ENCODE results near the gene ZNF611.
"Not testable (repeated sequence)": the region's sequence is repeated elsewhere in the genome, so short reads cannot be mapped to it uniquely, and the experiment has no call there.

The ZNF611 gene

DNA sequence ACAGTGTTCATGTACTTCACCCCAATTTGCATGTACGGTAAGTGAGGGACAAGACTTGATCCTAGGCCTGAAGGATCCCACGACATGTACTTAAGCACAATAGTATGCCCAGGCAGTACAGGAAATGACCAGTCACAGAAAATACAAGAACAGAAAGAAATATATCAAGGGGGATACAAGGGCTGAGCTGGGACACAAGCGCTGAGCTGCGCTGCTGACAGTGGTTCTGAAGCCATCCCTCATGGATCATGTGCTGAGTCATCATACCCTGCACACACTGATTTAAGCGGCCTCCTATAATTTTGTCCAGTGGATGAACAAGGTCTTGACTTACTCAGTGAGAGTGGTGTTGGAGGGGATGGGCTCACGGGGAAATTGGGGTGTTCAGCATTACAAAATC lies 59.6 kb downstream of the ZNF611 start:
- not testable (repeated sequence) for DNase-seq

DNA sequence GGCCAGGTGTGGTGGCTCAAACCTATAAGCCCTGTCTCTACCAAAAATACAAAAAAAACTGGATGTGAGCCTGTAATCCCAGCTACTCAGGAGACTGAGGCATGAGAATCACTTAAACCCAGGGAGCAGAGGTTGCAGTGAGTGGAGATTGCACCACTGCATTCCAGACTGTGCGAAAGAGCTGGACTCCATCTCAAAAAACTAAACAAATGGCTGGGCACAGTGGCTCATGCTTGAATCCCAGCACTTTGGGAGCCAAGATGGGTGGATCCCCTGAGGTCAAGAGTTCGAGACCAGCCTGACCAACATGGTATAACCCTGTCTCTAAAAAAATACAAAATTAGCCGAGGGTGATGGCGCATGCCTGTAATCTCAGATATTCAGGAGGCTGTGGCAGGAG lies 61.8 kb downstream of the ZNF611 start:
- DNase-seq: no peak

DNA sequence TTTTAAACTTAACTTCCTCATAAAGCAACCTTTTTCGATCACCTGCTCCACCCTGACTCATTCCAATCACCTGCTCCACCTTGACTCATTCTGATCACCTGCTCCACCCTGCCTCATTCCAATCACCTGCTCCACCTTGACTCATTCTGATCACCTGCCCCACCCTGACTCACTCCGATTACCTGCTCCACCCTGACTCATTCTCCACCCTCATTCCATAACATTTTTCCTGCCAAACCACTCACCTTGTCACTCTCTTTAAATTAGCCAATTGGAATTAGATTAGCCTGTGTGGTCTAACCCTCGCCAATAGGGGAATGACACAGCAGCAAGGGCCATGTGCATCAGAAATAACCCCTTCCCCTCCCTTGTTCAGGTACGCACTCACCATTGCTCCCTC lies 64.8 kb downstream of the ZNF611 start:
- DNase-seq: no peak

DNA sequence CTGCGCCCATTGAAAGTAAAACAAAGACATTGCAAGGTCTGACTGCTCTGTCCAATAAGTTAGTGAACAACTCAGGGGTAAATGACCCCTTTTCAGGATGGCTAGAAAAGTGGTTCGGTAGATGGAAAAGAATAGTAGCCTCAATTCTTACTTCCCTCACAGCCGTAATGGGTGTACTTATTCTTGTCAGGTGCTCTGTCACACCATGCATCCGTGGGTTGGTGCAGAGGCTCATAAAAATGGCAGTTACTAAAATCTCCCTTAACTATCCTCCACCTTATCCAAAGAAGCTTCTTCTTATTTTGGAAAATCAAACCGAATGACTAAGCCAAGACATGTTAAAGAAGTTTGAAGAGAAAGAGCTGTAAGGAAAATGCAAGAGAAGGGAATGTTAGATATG lies 65.3 kb downstream of the ZNF611 start:
- DNase-seq: no peak

DNA sequence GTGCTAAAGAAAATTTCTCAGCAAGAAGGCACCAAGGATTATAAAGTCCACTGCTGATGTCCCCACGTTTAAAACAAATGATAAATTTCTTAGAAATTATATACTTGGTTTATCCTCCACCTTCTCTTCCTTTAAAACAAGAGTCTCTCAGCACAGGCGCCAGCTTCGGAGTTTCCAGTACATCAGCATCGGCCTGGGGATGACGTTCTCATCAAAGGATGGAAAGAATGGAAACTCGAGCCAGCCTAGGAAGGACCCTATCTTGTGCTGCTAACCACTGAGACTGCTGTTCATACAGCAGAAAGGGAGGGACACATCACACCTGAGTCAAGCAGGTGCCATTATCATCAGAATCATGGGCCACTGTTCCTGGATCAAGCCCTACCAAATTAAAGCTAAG lies 66.9 kb downstream of the ZNF611 start:
- DNase-seq: no peak

DNA sequence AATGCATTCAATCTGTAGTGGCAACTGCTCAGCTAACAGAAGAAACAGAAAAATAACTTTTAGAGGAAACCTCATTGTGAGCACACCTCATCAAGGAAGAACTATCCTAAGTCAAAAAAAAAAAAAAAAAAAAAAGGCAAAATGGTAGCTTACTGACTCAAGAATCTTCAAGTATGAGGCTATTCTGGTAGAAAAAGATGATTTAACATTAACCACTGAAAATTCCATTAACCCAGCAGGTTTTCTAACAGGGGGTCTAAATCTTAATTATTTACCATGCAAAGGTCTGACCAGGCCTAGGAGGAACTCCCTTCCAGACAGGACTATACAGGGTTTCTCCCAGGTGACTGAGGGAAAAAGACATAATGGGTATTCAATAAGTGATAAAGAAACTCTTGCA lies 68.3 kb downstream of the ZNF611 start:
- DNase-seq: no peak

DNA sequence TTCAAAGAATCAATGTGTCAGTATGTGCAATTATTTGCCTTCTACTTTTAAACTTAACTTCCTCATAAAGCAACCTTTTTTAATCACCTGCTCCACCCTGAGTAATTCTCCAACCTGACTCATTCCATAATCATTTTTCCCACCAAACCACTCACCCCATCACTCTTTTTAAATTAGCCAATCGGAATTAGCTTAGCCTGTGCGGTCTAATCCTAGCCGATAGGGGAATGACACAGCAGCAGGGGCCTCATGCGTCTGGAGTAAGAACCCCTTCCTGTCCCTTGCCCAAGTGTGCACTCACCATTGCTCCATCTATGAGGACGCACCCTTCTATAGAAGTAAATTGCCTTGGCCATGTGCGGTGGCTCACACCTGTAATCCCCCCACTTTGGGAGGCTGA lies 69.3 kb downstream of the ZNF611 start:
- no peak for DNase-seq

DNA sequence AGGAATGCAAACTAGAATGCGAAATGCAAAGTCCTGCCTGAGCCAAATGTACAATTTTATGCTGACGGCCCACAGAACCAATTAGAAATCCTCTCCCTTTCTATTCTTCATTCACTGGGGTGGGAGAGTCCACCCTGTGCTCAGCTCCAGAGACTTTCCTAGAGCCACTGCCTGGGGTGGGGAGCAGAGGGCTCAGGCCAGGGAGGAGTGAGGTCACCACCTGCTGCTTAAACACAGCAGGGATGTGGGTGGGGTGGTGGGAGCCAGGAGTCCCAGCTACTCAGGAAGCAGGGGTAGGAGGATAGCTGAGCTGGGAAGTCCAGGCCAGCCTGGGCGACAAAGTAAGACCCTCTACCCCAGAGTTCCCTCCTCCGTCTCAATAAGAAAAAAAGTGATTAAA lies 69.8 kb downstream of the ZNF611 start:
- DNase-seq: no peak

DNA sequence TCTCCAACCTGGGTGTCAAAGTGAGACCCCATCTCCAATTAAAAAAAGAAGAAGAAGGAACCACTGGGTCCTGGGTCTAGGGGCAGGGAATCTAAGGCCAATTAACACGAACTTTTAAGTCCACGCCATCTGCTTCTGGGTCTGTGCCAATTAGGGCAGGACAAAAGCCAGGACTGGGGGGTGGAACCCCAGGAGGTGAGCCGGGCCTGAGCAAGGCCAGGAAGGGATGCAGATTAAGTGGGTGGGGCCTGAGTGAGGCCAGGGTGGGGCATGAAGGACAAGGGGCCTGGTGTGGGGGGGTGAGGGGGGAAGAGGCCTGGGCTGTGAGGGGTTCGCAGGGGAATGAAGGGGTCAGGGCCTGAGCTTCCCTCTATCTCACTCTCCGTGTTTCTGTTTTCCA lies 70.4 kb downstream of the ZNF611 start:
- no peak for DNase-seq

DNA sequence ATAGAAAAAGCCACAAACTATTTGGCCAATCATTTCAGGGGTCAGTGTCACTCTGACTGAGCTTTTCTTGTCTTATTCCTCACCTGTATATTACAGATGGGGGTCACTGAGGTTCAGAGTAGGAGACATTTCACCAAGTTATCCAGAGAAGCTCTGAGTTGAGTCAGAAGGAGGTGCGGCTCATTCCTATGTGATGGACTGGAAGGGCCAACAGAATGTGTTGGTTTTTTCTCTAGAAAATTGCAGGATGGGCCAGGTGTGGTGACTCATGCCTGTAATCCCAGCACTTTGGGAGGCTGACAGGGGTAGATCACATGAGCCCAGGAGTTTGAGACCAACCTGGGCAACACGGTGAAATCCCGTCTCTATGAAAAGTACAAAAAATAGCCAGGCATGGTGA lies 72.2 kb downstream of the ZNF611 start:
- DNase-seq: no peak

DNA sequence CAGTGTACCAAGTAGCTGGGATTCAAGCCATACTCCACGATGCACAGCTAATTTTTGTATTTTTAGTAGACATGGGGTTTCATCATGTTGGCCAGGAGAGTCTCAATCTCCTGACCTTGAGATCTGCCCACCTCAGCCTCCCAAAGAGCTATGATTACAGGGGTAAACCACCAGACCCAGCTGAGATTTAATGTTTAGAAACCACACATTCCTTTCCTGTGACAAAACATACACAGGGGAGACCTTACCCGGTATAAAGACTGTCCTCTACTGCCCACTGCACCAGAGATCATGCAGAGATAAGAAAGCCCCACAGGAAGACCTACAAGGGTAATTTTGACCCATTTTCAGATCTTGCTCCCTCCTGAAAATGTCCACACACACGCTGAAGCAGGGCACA lies 73.9 kb downstream of the ZNF611 start:
- DNase-seq: no peak

DNA sequence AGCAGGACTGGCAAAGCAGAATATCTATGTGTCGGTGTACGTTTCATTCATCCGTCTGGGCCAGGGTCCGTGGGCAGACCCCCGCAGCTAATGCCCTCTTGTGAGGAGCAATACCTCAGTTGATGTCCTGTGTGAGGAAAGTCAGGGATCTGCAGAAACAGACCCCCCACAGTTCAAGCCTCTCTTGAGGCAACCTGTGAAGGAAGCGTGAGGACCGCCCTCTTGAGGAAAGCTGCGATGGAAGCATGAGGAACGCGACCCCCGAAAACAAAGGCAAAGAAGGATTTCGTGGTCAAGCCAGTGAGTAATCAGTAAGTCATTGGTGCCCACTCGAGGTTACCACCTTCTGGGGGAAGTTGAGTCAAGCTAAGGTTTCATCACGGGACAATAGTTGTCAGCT lies 75.8 kb downstream of the ZNF611 start:
- no peak for DNase-seq

DNA sequence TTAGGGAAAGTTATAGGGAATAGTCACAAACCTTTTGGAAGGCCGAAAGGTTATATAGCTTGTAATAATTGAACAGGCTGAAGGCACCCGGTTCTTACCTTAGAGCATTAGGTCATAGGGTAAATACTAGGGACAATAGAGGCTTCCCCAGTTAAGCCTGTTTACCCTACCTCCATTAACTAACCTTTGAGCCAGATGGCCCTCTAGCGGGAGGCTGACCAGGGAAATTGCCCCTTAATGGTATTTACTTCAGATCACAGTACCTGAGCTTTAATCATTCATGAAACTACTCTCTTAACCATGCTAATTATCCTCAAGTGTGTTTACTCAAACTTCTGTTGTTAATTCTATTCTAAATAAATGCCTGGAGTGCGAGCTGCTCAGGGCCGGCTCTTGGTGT lies 76.2 kb downstream of the ZNF611 start:
- DNase-seq: peak; percentile 24

DNA sequence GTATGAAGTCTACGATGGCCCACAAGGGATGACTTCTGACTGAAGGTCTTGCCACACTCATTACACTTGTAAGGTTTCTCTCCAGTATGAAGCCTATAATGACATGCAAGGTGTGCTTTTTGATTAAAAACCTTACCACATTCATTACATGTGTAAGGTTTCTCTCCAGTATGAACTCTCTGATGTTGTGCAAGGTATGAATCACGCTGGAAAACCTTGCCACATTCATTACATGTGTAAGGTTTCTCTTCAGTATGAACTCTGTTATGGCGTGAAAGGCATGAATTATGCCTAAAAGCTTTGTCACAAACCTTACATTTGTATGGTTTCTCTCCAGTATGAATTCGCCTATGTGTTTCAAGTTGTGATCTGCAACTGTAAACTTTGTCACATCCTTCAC lies 81.7 kb downstream of the ZNF611 start:
- no peak for DNase-seq

Data from NCI-H1105 treated with DMSO at 0.1 percent for 48 hours (cell line).